GM23338 (cell line): ENCODE data around the gene EPS8. TPM values are rescaled to one million over a fixed set of nuclear protein-coding genes. Genes with fewer than 3 reads are reported as not detected.
"Not testable (repeated sequence)": the region's sequence is repeated elsewhere in the genome, so short reads cannot be mapped to it uniquely, and the experiment has no call there.

Experiments
- ATAC-seq: fragments of 200-7000 bp; cut with Tn5 transposase; 3 replicates; pipeline ENCODE4 v1.9.1; 2020
- DNase-seq: peaks from one replicate; pipeline ENCODE4 v3.0.0-alpha.2; 2015; ENCODE audit warnings: low spot score
- H2AFZ ChIP-seq: fragments of 200-600 bp; sonication (generic); 2 replicates; pipeline ENCODE4 v1.8.0; 2016; ENCODE audit warnings: antibody characterized with exemption, mild to moderate bottlenecking, moderate library complexity
- H3F3A ChIP-seq: fragments of 200-600 bp; sonication (generic); replicated peaks from 2 replicates; pipeline ENCODE4 v1.8.0; 2017; ENCODE audit warnings: antibody characterized with exemption, mixed run types, low read depth
- H3K27ac ChIP-seq: fragments of 200-600 bp; sonication (generic); 2 replicates; pipeline ENCODE4 v1.6.1; 2016; ENCODE audit warnings: low read depth
- H3K27me3 ChIP-seq: fragments of 200-600 bp; sonication (generic); 2 replicates; pipeline ENCODE4 v1.8.0; 2016; ENCODE audit warnings: mild to moderate bottlenecking, mixed run types, moderate library complexity; ENCODE audit not compliant: insufficient read depth
- H3K36me3 ChIP-seq: fragments of 200-600 bp; sonication (generic); 2 replicates; pipeline ENCODE4 v1.8.0; 2016; ENCODE audit warnings: mild to moderate bottlenecking; ENCODE audit not compliant: insufficient read depth
- H3K4me1 ChIP-seq: fragments of 200-600 bp; sonication (generic); 2 replicates; pipeline ENCODE4 v1.8.0; 2016; ENCODE audit warnings: mild to moderate bottlenecking, moderate library complexity; ENCODE audit not compliant: insufficient read depth
- H3K4me2 ChIP-seq: fragments of 200-600 bp; sonication (generic); 2 replicates; pipeline ENCODE4 v1.7.1; 2017; ENCODE audit warnings: mixed run types
- H3K4me3 ChIP-seq: fragments of 200-600 bp; sonication (generic); 2 replicates; pipeline ENCODE4 v1.6.1; 2016; ENCODE audit warnings: mixed run types
- H3K79me2 ChIP-seq: fragments of 200-600 bp; sonication (generic); replicated peaks from 2 replicates; pipeline ENCODE4 v1.8.0; 2017; ENCODE audit warnings: mild to moderate bottlenecking; ENCODE audit not compliant: insufficient read depth
- H3K9me2 ChIP-seq: fragments of 200-600 bp; sonication (generic); 2 replicates; pipeline ENCODE4 v1.8.0; 2017; ENCODE audit not compliant: insufficient read depth
- H4K20me1 ChIP-seq: fragments of 200-600 bp; sonication (generic); replicated peaks from 2 replicates; pipeline ENCODE4 v1.8.0; 2017; ENCODE audit warnings: mild to moderate bottlenecking; ENCODE audit not compliant: insufficient read depth
- H3K27ac Mint-ChIP-seq: 2 replicates; pipeline ENCODE4 v1.8.0; 2020; ENCODE audit warnings: inconsistent platforms, mild to moderate bottlenecking, moderate library complexity, mixed read lengths
- H3K27me3 Mint-ChIP-seq: 3 replicates; pipeline ENCODE4 v1.8.0; 2022; ENCODE audit warnings: low read depth, mild to moderate bottlenecking, moderate library complexity, mixed read lengths, inconsistent platforms; ENCODE audit not compliant: insufficient read depth, poor library complexity
- H3K36me3 Mint-ChIP-seq: 3 replicates; pipeline ENCODE4 v1.8.0; 2021; ENCODE audit warnings: low read depth, mild to moderate bottlenecking, inconsistent platforms, moderate library complexity, mixed read lengths
- H3K4me1 Mint-ChIP-seq: 3 replicates; pipeline ENCODE4 v1.8.0; 2020; ENCODE audit warnings: mild to moderate bottlenecking, inconsistent platforms, mixed read lengths
- H3K4me3 Mint-ChIP-seq: 3 replicates; pipeline ENCODE4 v1.8.0; 2021; ENCODE audit warnings: moderate library complexity, mild to moderate bottlenecking, inconsistent platforms, mixed read lengths
- H3K9me3 Mint-ChIP-seq: 3 replicates; pipeline ENCODE4 v1.8.0; 2020; ENCODE audit warnings: moderate library complexity, mild to moderate bottlenecking, inconsistent platforms, mixed read lengths
- CREB1 ChIP-seq: fragments of 250-450 bp; sonication (Bioruptor Pico); IDR thresholded peaks from 2 replicates; pipeline ENCODE4 v1.5.0; 2020; ENCODE audit warnings: low read depth, mild to moderate bottlenecking, moderate library complexity
- ETS1 ChIP-seq: IDR thresholded peaks from 2 replicates; pipeline ENCODE4 v1.6.1; 2016; ENCODE audit warnings: antibody characterized with exemption
- EZH2 ChIP-seq: fragments of 200-600 bp; sonication (generic); IDR thresholded peaks from one replicate; pipeline ENCODE4 v1.8.0; 2017; ENCODE audit warnings: antibody characterized with exemption, mild to moderate bottlenecking, low read depth; ENCODE audit not compliant: unreplicated experiment
- EZH2phosphoT487 ChIP-seq: fragments of 200-600 bp; sonication (generic); IDR thresholded peaks from one replicate; pipeline ENCODE4 v1.8.1; 2018; ENCODE audit warnings: antibody characterized with exemption; ENCODE audit not compliant: unreplicated experiment
- JUNB ChIP-seq: IDR thresholded peaks from one replicate; pipeline ENCODE4 v1.6.1; 2016; ENCODE audit warnings: antibody characterized with exemption; ENCODE audit not compliant: unreplicated experiment
- NANOG ChIP-seq: IDR thresholded peaks from 2 replicates; pipeline ENCODE4 v1.6.1; 2016; ENCODE audit warnings: antibody characterized with exemption, borderline replicate concordance
- POLR2AphosphoS5 ChIP-seq: IDR thresholded peaks from 2 replicates; pipeline ENCODE4 v1.6.1; 2016; ENCODE audit warnings: antibody characterized with exemption, low read depth
- STAT1 ChIP-seq: IDR thresholded peaks from one replicate; pipeline ENCODE4 v1.6.1; 2016; ENCODE audit warnings: antibody characterized with exemption; ENCODE audit not compliant: unreplicated experiment
- ZNF114 ChIP-seq: fragments of 250-450 bp; sonication (Bioruptor Pico); IDR thresholded peaks from 2 replicates; pipeline ENCODE4 v1.5.0; 2020; ENCODE audit warnings: mild to moderate bottlenecking, moderate library complexity
- ZNF331 ChIP-seq: fragments of 250-450 bp; sonication (Bioruptor Pico); IDR thresholded peaks from 2 replicates; pipeline ENCODE4 v1.5.0; 2020; ENCODE audit warnings: low read depth, mild to moderate bottlenecking, moderate library complexity
- polyA plus RNA-seq: library from polyadenylated mRNA; unstranded; fragments of >200 nt; fragmentation: Nextera tagmentation; extraction: Ambion mirVana; gene quantifications from 2 replicates; pipeline ENCODE4 v1.2.1, GENCODE V29; 2016
- total RNA-seq: library from RNA; depleted of rRNA; stranded (reverse); fragments of >200 nt; shearing (Covaris generic); gene quantifications from 2 replicates; pipeline ENCODE4 v1.2.3, GENCODE V29; 2014
- TF ChIP-seq, protein P1 (sequence below), 2 experiments: fragments of 200-600 bp in 1 of 2; sonication (generic) in 1 of 2; conservative IDR thresholded peaks; 2 replicates each; pipeline versions ENCODE4 v1.5.1 to v1.6.1; 2016 to 2017; ENCODE audit warnings: antibody characterized with exemption in 2 of 2, low read depth in 2 of 2, mild to moderate bottlenecking in 2 of 2, moderate library complexity in 1 of 2
- TF ChIP-seq, protein P2 (sequence below): fragments of 250-450 bp; sonication (Bioruptor Pico); IDR thresholded peaks from 2 replicates; pipeline ENCODE4 v1.5.0; 2020; ENCODE audit warnings: mild to moderate bottlenecking, moderate library complexity

Gene EPS8
- total and polyA plus RNA-seq, 2 experiments from 2014 or later = 3.5 to 5.4 TPM

DNA sequence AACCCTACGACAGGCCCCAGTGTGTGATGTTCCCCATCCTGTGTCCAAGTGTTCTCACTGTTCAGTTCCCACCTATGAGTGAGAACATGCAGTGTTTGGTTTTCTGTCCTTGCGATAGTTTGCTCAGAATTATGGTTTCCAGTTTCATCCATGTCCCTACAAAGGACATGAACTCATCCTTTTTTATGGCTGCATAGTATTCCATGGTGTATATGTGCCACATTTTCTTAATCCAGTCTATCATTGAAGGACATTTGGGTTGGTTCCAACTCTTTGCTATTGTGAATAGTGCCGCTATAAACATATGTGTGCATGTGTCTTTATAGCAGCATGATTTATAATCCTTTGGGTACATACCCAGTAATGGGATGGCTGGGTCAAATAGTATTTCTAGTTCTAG is 47.3 kb downstream of the EPS8 start:
- H3K36me3 ChIP-seq, H3K27ac Mint-ChIP-seq, DNase-seq, H3K36me3 Mint-ChIP-seq, ATAC-seq, H3K4me1 ChIP-seq, H3K4me1 Mint-ChIP-seq, H3K79me2 ChIP-seq, H2AFZ ChIP-seq, H3K27me3 ChIP-seq, H3K4me2 ChIP-seq, H4K20me1 ChIP-seq, H3K9me2 ChIP-seq, H3K27ac ChIP-seq, H3F3A ChIP-seq, H3K27me3 Mint-ChIP-seq, H3K4me3 ChIP-seq, H3K4me3 Mint-ChIP-seq: not testable (repeated sequence)
- H3K9me3 Mint-ChIP-seq = peaks cover 13% of the 10 kb centered on the region; the same call in 2 of the 3 replicates

- H3K9me3 Mint-ChIP-seq = peaks cover 13% of the 10 kb centered on the region; the same call in 2 of the 3 replicates
- H3K4me3 ChIP-seq = no peak overlapping the region
- no peaks in the 10 kb centered on the region for H3K4me1 ChIP-seq
- no peaks in the 10 kb centered on the region for H3K27me3 ChIP-seq
- no peak overlapping the region for H3K4me3 Mint-ChIP-seq
- no peaks in the 10 kb centered on the region for H3K9me2 ChIP-seq
- DNase-seq = no peak
- no peaks in the 10 kb centered on the region for H3K4me1 Mint-ChIP-seq
- no peaks in the 10 kb centered on the region for H3K79me2 ChIP-seq
- no peaks in the 10 kb centered on the region for H3K36me3 ChIP-seq
- no peak overlapping the region for H2AFZ ChIP-seq
- H3K4me2 ChIP-seq = no peak overlapping the region
- H4K20me1 ChIP-seq = no peaks in the 10 kb centered on the region
- no peak for ATAC-seq
- peaks cover 4% of the 10 kb centered on the region for H3K27me3 Mint-ChIP-seq
- no peaks in the 10 kb centered on the region for H3F3A ChIP-seq
- H3K27ac ChIP-seq = no peak overlapping the region
- no peak overlapping the region for H3K27ac Mint-ChIP-seq
- H3K36me3 Mint-ChIP-seq = no peaks in the 10 kb centered on the region
- no peak for TF ChIP-seq ETS1
- no peak for TF ChIP-seq NANOG
- TF ChIP-seq ZNF331 = no peak
- no peak for TF ChIP-seq ZNF114 (CRISPR knock-in tag)
- no peak for TF ChIP-seq EZH2
- TF ChIP-seq, protein P1, sequence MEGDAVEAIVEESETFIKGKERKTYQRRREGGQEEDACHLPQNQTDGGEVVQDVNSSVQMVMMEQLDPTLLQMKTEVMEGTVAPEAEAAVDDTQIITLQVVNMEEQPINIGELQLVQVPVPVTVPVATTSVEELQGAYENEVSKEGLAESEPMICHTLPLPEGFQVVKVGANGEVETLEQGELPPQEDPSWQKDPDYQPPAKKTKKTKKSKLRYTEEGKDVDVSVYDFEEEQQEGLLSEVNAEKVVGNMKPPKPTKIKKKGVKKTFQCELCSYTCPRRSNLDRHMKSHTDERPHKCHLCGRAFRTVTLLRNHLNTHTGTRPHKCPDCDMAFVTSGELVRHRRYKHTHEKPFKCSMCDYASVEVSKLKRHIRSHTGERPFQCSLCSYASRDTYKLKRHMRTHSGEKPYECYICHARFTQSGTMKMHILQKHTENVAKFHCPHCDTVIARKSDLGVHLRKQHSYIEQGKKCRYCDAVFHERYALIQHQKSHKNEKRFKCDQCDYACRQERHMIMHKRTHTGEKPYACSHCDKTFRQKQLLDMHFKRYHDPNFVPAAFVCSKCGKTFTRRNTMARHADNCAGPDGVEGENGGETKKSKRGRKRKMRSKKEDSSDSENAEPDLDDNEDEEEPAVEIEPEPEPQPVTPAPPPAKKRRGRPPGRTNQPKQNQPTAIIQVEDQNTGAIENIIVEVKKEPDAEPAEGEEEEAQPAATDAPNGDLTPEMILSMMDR (conservative IDR thresholded peaks at IDR 0.05; ENCODE audit: low read depth in 2 of 2) = no peak
- TF ChIP-seq EZH2phosphoT487 = no peak
- no peak for TF ChIP-seq CREB1 (CRISPR knock-in tag)
- TF ChIP-seq POLR2AphosphoS5 = no peak
- TF ChIP-seq, protein P2, sequence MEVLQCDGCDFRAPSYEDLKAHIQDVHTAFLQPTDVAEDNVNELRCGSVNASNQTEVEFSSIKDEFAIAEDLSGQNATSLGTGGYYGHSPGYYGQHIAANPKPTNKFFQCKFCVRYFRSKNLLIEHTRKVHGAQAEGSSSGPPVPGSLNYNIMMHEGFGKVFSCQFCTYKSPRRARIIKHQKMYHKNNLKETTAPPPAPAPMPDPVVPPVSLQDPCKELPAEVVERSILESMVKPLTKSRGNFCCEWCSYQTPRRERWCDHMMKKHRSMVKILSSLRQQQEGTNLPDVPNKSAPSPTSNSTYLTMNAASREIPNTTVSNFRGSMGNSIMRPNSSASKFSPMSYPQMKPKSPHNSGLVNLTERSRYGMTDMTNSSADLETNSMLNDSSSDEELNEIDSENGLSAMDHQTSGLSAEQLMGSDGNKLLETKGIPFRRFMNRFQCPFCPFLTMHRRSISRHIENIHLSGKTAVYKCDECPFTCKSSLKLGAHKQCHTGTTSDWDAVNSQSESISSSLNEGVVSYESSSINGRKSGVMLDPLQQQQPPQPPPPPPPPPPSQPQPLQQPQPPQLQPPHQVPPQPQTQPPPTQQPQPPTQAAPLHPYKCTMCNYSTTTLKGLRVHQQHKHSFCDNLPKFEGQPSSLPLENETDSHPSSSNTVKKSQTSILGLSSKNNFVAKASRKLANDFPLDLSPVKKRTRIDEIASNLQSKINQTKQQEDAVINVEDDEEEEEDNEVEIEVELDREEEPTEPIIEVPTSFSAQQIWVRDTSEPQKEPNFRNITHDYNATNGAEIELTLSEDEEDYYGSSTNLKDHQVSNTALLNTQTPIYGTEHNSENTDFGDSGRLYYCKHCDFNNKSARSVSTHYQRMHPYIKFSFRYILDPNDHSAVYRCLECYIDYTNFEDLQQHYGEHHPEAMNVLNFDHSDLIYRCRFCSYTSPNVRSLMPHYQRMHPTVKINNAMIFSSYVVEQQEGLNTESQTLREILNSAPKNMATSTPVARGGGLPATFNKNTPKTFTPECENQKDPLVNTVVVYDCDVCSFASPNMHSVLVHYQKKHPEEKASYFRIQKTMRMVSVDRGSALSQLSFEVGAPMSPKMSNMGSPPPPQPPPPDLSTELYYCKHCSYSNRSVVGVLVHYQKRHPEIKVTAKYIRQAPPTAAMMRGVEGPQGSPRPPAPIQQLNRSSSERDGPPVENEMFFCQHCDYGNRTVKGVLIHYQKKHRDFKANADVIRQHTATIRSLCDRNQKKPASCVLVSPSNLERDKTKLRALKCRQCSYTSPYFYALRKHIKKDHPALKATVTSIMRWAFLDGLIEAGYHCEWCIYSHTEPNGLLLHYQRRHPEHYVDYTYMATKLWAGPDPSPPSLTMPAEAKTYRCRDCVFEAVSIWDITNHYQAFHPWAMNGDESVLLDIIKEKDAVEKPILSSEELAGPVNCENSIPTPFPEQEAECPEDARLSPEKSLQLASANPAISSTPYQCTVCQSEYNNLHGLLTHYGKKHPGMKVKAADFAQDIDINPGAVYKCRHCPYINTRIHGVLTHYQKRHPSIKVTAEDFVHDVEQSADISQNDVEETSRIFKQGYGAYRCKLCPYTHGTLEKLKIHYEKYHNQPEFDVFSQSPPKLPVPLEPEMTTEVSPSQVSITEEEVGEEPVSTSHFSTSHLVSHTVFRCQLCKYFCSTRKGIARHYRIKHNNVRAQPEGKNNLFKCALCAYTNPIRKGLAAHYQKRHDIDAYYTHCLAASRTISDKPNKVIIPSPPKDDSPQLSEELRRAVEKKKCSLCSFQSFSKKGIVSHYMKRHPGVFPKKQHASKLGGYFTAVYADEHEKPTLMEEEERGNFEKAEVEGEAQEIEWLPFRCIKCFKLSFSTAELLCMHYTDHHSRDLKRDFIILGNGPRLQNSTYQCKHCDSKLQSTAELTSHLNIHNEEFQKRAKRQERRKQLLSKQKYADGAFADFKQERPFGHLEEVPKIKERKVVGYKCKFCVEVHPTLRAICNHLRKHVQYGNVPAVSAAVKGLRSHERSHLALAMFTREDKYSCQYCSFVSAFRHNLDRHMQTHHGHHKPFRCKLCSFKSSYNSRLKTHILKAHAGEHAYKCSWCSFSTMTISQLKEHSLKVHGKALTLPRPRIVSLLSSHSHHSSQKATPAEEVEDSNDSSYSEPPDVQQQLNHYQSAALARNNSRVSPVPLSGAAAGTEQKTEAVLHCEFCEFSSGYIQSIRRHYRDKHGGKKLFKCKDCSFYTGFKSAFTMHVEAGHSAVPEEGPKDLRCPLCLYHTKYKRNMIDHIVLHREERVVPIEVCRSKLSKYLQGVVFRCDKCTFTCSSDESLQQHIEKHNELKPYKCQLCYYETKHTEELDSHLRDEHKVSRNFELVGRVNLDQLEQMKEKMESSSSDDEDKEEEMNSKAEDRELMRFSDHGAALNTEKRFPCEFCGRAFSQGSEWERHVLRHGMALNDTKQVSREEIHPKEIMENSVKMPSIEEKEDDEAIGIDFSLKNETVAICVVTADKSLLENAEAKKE (CRISPR knock-in tag) = no peak
- TF ChIP-seq JUNB = no peak
- no peak for TF ChIP-seq STAT1
Measured at GRCh38 chr12:15741082-15741481, 48.1 kb downstream of the EPS8 start.
